Natural killer cell treated with Interleukin-12 subunit alpha and Interleukin-12 subunit beta and Interleukin-15 and Interleukin-18, amount 100 ng/mL, for 72 hours (primary cell): ENCODE results near the gene HIPK2. TPM values are rescaled to one million over a fixed set of nuclear protein-coding genes. Genes with fewer than 3 reads are reported as not detected.

Experiments
- ATAC-seq, 2 donors: fragments of 150-1000 bp; cut with Tn5 transposase in 1 of 2; sonication (Bioruptor Pico), chemical (Tn5 transposase) in 1 of 2; 2 replicates each; pipeline ENCODE4 v1.10.0; 2021
- DNase-seq: peaks from one replicate; pipeline ENCODE4 v3.0.0; 2022; ENCODE audit warnings: low spot score
- H3K27ac Mint-ChIP-seq, 2 donors: 1 replicate in 1 of 2; 2 replicates in 1 of 2; pipeline ENCODE4 v1.8.0; 2022; ENCODE audit warnings: mixed read lengths in 2 of 2, mild to moderate bottlenecking in 1 of 2, moderate library complexity in 1 of 2
- H3K27me3 Mint-ChIP-seq, 2 donors: 1 replicate in 1 of 2; 2 replicates in 1 of 2; pipeline ENCODE4 v1.8.0; 2022; ENCODE audit warnings: mixed read lengths in 2 of 2
- H3K36me3 Mint-ChIP-seq: one replicate; pipeline ENCODE4 v1.8.0; 2022; ENCODE audit warnings: mixed read lengths
- H3K4me1 Mint-ChIP-seq, 2 donors: 1 replicate in 1 of 2; 2 replicates in 1 of 2; pipeline ENCODE4 v1.8.0; 2022; ENCODE audit warnings: low read depth in 2 of 2, mixed read lengths in 2 of 2, mild to moderate bottlenecking in 1 of 2
- H3K4me3 Mint-ChIP-seq: one replicate; pipeline ENCODE4 v1.8.0; 2022; ENCODE audit warnings: mixed read lengths
- H3K9me3 Mint-ChIP-seq: 2 replicates; pipeline ENCODE4 v1.8.0; 2022; ENCODE audit warnings: mixed read lengths
- total RNA-seq, 2 donors: library from RNA; stranded (reverse); gene quantifications; one replicate each; pipeline ENCODE4 v1.2.3, GENCODE V29; 2022

HIPK2 gene
- total RNA-seq, 2 donors from 2014 or later: 152 to 245 TPM

GRCh38 chr7:139541600-139542307, 236.0 kb downstream of the HIPK2 start:
- Mint-ChIP-seq H3K27ac (no peak overlapping the region), H3K4me3 (no peak overlapping the region), H3K4me1 (no peaks in the 10 kb centered on the region), H3K36me3 (no peaks in the 10 kb centered on the region), H3K9me3 (no peaks in the 10 kb centered on the region), H3K27me3 (peaks cover 0 to 5% of the 10 kb centered on the region in 2 donors)
- no peak for DNase-seq
- no peak for ATAC-seq

GRCh38 chr7:139540203-139540602, 237.6 kb downstream of the HIPK2 start:
- Mint-ChIP-seq H3K4me1 (no peaks in the 10 kb centered on the region), H3K9me3 (no peaks in the 10 kb centered on the region), H3K4me3 (no peak overlapping the region), H3K27ac (no peak overlapping the region), H3K36me3 (no peaks in the 10 kb centered on the region), H3K27me3 (peaks cover 6 to 8% of the 10 kb centered on the region in 2 donors)
- ATAC-seq (no peak), DNase-seq (no peak)

- Mint-ChIP-seq H3K36me3 (no peaks in the 10 kb centered on the region), H3K27ac (no peak overlapping the region)
- no peak for ATAC-seq
Measured at GRCh38 chr7:139538881-139539635, 238.7 kb downstream of the HIPK2 start.

GRCh38 chr7:139536152-139536551, 241.6 kb downstream of the HIPK2 start:
- DNase-seq: no peak
- H3K9me3 Mint-ChIP-seq: no peaks in the 10 kb centered on the region
- no peaks in the 10 kb centered on the region for H3K36me3 Mint-ChIP-seq
- H3K4me3 Mint-ChIP-seq: no peak overlapping the region
- H3K27ac Mint-ChIP-seq: no peak overlapping the region
- no peaks in the 10 kb centered on the region for H3K4me1 Mint-ChIP-seq
- no peak for ATAC-seq
- peaks cover 16 to 30% of the 10 kb centered on the region in 2 donors for H3K27me3 Mint-ChIP-seq

More at GRCh38 chr7:139538881-139539635, 238.7 kb downstream of the HIPK2 start:
- no peak for DNase-seq
- Mint-ChIP-seq H3K4me1 (no peaks in the 10 kb centered on the region), H3K4me3 (no peak overlapping the region), H3K27me3 (peaks cover 9 to 12% of the 10 kb centered on the region in 2 donors), H3K9me3 (no peaks in the 10 kb centered on the region)

GRCh38 chr7:139534966-139535651, 242.7 kb downstream of the HIPK2 start:
- no peaks in the 10 kb centered on the region for H3K36me3 Mint-ChIP-seq
- H3K4me1 Mint-ChIP-seq: no peaks in the 10 kb centered on the region
- DNase-seq: no peak
- no peak overlapping the region for H3K4me3 Mint-ChIP-seq
- no peak for ATAC-seq
- no peaks in the 10 kb centered on the region for H3K9me3 Mint-ChIP-seq
- peaks cover 19 to 33% of the 10 kb centered on the region in 2 donors for H3K27me3 Mint-ChIP-seq
- no peak overlapping the region for H3K27ac Mint-ChIP-seq

- H3K4me3 Mint-ChIP-seq: no peak overlapping the region
- H3K4me1 Mint-ChIP-seq: no peaks in the 10 kb centered on the region
- H3K27ac Mint-ChIP-seq: no peak overlapping the region
- H3K27me3 Mint-ChIP-seq: peaks cover 24 to 34% of the 10 kb centered on the region in 2 donors
- H3K9me3 Mint-ChIP-seq: no peaks in the 10 kb centered on the region
- no peak for DNase-seq
- no peaks in the 10 kb centered on the region for H3K36me3 Mint-ChIP-seq
- no peak for ATAC-seq
Measured at GRCh38 chr7:139534096-139534495, 243.7 kb downstream of the HIPK2 start.

- ATAC-seq: no peak
- Mint-ChIP-seq H3K4me1 (no peaks in the 10 kb centered on the region), H3K27me3 (peaks cover 35 to 44% of the 10 kb centered on the region in 2 donors)
Measured at GRCh38 chr7:139532636-139533155, 245.1 kb downstream of the HIPK2 start.

GRCh38 chr7:139531094-139531493, 246.7 kb downstream of the HIPK2 start:
- Mint-ChIP-seq H3K27ac (no peak overlapping the region), H3K9me3 (no peaks in the 10 kb centered on the region), H3K27me3 (peaks cover 38 to 45% of the 10 kb centered on the region in 2 donors), H3K4me1 (no peaks in the 10 kb centered on the region), H3K4me3 (no peak overlapping the region), H3K36me3 (no peaks in the 10 kb centered on the region)
- ATAC-seq (no peak), DNase-seq (no peak)

More at GRCh38 chr7:139532636-139533155, 245.1 kb downstream of the HIPK2 start:
- DNase-seq: no peak
- Mint-ChIP-seq H3K4me3 (no peak overlapping the region), H3K9me3 (no peaks in the 10 kb centered on the region), H3K27ac (no peak overlapping the region), H3K36me3 (no peaks in the 10 kb centered on the region)

- Mint-ChIP-seq H3K4me1 (no peaks in the 10 kb centered on the region), H3K4me3 (no peak overlapping the region), H3K27me3 (peaks cover 49 to 56% of the 10 kb centered on the region in 2 donors), H3K9me3 (no peaks in the 10 kb centered on the region), H3K27ac (no peak overlapping the region), H3K36me3 (peaks cover 2% of the 10 kb centered on the region)
- ATAC-seq (no peak), DNase-seq (no peak)
Measured at GRCh38 chr7:139526578-139527544, 250.9 kb downstream of the HIPK2 start.

- ATAC-seq: no peak
- DNase-seq: no peak
- Mint-ChIP-seq H3K4me1 (no peaks in the 10 kb centered on the region), H3K4me3 (no peak overlapping the region), H3K9me3 (no peaks in the 10 kb centered on the region), H3K36me3 (peaks cover 5% of the 10 kb centered on the region), H3K27me3 (peaks cover 54 to 59% of the 10 kb centered on the region in 2 donors), H3K27ac (no peak overlapping the region)
Measured at GRCh38 chr7:139525750-139526149, 252.0 kb downstream of the HIPK2 start.

GRCh38 chr7:139525239-139525638, 252.6 kb downstream of the HIPK2 start:
- Mint-ChIP-seq H3K36me3 (peaks cover 5% of the 10 kb centered on the region), H3K27ac (no peak overlapping the region), H3K27me3 (peaks cover 54 to 59% of the 10 kb centered on the region in 2 donors), H3K9me3 (no peaks in the 10 kb centered on the region), H3K4me1 (no peaks in the 10 kb centered on the region), H3K4me3 (no peak overlapping the region)
- no peak for DNase-seq
- ATAC-seq: peak in 1 of 2 donors; percentile 14

- H3K36me3 Mint-ChIP-seq: peaks cover 5% of the 10 kb centered on the region
- H3K4me1 Mint-ChIP-seq: no peaks in the 10 kb centered on the region
- no peak for ATAC-seq
- no peak overlapping the region for H3K27ac Mint-ChIP-seq
- no peak overlapping the region for H3K4me3 Mint-ChIP-seq
- peaks cover 48 to 58% of the 10 kb centered on the region in 2 donors for H3K27me3 Mint-ChIP-seq
- DNase-seq: no peak
- no peaks in the 10 kb centered on the region for H3K9me3 Mint-ChIP-seq
Measured at GRCh38 chr7:139523968-139524815, 253.6 kb downstream of the HIPK2 start.
